ENCODE measurements around the gene PLEKHA8. TPM values are rescaled to one million over a fixed set of nuclear protein-coding genes. Genes with fewer than 3 reads are reported as not detected.
A peak's percentile ranks its signal among the peaks of the same experiment; 100 is the strongest.

PLEKHA8 gene
- polyA plus RNA-seq, 6 donors from 2014 or later, result 1.1 to 4.1 (median 3.1) TPM

GRCh38 chr7:30177186-30177585 is 149.0 kb downstream of the PLEKHA8 start:
- Mint-ChIP-seq H3K36me3 (no peaks in the 10 kb centered on the region), H3K4me3 (peak overlapping the region in 1 of 8 donors; percentile 77), H3K4me1 (peaks cover 31 to 39% (median 32%) of the 10 kb centered on the region in 3 donors)

GRCh38 chr7:30177965-30178364 is 149.8 kb downstream of the PLEKHA8 start:
- no peak overlapping the region for H3K4me3 Mint-ChIP-seq
- H3K9me3 Mint-ChIP-seq, result peaks cover 0 to 1% (median 0%) of the 10 kb centered on the region in 7 donors
- H3K27ac Mint-ChIP-seq, result peak overlapping the region in 1 of 6 donors; percentile 42
- ATAC-seq (ENCODE audit: low read depth in 2 of 2) (no peak), DNase-seq (no peak)
- peaks cover 28 to 39% (median 32%) of the 10 kb centered on the region in 3 donors for H3K4me1 Mint-ChIP-seq
- no peaks in the 10 kb centered on the region for H3K36me3 Mint-ChIP-seq
- no peaks in the 10 kb centered on the region for H3K27me3 Mint-ChIP-seq

More at GRCh38 chr7:30177186-30177585, 149.0 kb downstream of the PLEKHA8 start:
- peaks cover 0 to 1% (median 0%) of the 10 kb centered on the region in 7 donors for H3K9me3 Mint-ChIP-seq
- ATAC-seq (ENCODE audit: low read depth in 2 of 2) (no peak), DNase-seq (no peak)
- H3K27me3 Mint-ChIP-seq, result no peaks in the 10 kb centered on the region
- H3K27ac Mint-ChIP-seq, result peak overlapping the region in 4 of 6 donors; percentile 67 to 87 (median 84)

GRCh38 chr7:30178748-30179436 is 150.7 kb downstream of the PLEKHA8 start:
- Mint-ChIP-seq H3K36me3 (no peaks in the 10 kb centered on the region), H3K4me3 (peak overlapping the region in 7 of 8 donors; percentile 65 to 87 (median 75)), H3K27me3 (no peaks in the 10 kb centered on the region), H3K4me1 (peaks cover 28 to 39% (median 32%) of the 10 kb centered on the region in 3 donors), H3K27ac (peak overlapping the region; percentile 44 to 96 (median 92)), H3K9me3 (peaks cover 0 to 2% (median 0%) of the 10 kb centered on the region in 7 donors)
- ATAC-seq (ENCODE audit: low read depth in 2 of 2) (peak; percentile 97), DNase-seq (peak; percentile 45)

Other genes with a start within 250 kb of the PLEKHA8 start
- gene WIPF3, start 221.9 kb upstream of the PLEKHA8 start, polyA plus RNA-seq (ENCODE audit: low read depth in 6 of 6), result under 1 TPM in 1 of 6 donors, not detected in 5; 0.16 TPM
- gene SCRN1, start 38.6 kb upstream of the PLEKHA8 start, polyA plus RNA-seq (ENCODE audit: low read depth in 6 of 6), result 10 to 100 TPM in 4 of 6 donors, 1 to 10 TPM in 2; 4.0 to 18.8 (median 14.4) TPM
- 1 to 10 TPM; 1.5 to 3.3 (median 2.4) TPM for gene FKBP14, start 1.7 kb upstream of the PLEKHA8 start, polyA plus RNA-seq (ENCODE audit: low read depth in 6 of 6)
- 1 to 10 TPM; 3.1 to 8.3 (median 4.7) TPM for gene MTURN, start 106.6 kb downstream of the PLEKHA8 start, polyA plus RNA-seq (ENCODE audit: low read depth in 6 of 6)

Data from naive B cell (primary cell).